Ovary (tissue), 3 donors: ENCODE results near the gene INTS11.

Source experiments
- CTCF ChIP-seq, 3 donors: fragments of 450-650 bp in 2 of 3; fragments of 200-600 bp in 1 of 3; IDR thresholded peaks; one replicate each; pipeline versions ENCODE4 v1.5.1 to v1.8.0; 2016 to 2022; ENCODE audit warnings: antibody characterized with exemption in 3 of 3, mild to moderate bottlenecking in 1 of 3
- EP300 ChIP-seq: sonication (generic); formaldehyde crosslinking; IDR thresholded peaks from one replicate; pipeline ENCODE4 v1.6.1; 2017; ENCODE audit warnings: antibody characterized with exemption
- POLR2A ChIP-seq: fragments of 450-650 bp; IDR thresholded peaks from one replicate; pipeline ENCODE4 v1.6.1; 2017; ENCODE audit warnings: antibody characterized with exemption, mild to moderate bottlenecking, moderate library complexity
- donor health status: DM: no; HTN: no; CAD: no.

DNA sequence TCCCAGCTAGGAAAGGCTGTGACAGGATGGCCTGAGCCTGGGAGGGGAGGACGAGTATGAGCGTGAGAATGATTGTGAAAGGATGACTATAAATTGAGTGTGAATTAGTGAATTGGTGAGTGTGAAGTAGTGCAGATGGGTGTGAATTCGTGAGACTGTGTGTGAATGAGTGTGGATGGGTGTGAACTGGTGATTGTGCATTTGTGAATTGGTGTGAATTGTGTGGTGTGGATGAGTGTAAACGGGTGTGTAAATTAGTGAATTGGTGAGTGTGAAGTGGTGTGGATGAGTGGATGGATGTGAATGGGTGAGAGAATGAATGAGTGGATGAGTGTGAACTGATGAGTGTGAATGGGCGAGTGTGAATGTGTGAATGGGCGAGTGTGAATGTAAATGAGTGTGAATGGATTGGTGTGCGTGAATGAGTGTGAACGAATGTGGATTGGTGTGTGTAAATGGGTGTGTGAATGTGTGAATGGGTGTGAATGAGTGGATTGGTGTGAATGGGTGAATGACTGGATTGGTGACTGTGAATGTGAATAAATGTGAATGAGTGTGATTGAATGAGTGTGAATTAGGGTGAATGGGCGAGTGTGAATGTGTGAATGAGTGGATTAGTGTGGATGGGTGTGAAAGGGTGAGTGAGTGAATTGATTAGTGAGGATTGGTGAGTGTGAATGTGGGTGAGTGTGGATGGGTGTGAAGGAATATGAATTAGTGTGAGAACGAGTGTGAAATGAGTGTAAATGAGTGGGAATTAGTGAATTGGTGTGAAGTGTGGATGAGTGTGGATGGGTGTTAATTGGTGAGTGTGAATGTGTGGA is 41.6 kb upstream of the INTS11 start:
- no peak for TF ChIP-seq CTCF (IDR thresholded peaks at IDR 0.05)
- TF ChIP-seq POLR2A = no peak
- TF ChIP-seq EP300 = no peak
